Islet precursor cell (in vitro differentiated cells): ENCODE results near the gene NRCAM.
"Not testable (repeated sequence)": the region's sequence is repeated elsewhere in the genome, so short reads cannot be mapped to it uniquely, and the experiment has no call there.

Experiments
- DNase-seq: peaks from one replicate; pipeline ENCODE4 v3.0.0-alpha.2; 2018

Gene NRCAM

DNA sequence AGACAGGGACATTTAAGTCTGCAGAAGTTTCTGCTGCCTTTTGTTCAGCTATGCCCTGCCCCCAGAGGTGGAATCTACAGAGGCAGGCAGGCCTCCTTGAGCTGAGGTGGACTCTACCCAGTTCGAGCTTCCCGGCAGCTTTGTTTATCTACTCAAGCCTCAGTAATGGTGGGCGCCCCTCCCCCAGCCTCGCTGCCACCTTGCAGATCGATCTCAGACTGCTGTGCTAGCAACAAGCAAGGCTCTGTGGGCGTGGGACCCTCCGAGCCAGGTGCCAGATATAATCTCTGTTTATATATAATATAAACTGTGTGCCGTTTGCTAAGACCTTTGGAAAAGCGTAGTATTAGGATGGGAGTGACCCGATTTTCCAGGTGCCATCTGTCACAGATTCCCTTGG lies 63.1 kb downstream of the NRCAM start:
- DNase-seq: not testable (repeated sequence)

DNA sequence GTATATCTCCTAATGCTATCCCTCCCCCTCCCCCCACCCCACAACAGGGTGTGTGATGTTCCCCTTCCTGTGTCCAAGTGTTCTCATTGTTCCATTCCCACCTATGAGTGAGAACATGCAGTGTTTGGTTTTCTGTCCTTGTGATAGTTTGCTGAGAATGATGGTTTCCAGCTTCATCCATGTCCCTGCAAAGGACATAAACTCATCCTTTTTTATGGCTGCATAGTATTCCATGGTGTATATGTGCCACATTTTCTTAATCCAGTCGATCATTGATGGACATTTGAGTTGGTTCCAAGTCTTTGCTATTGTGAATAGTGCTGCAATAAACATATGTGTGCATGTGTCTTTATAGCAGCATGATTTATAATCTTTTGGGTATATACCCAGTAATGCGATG lies 68.5 kb downstream of the NRCAM start:
- not testable (repeated sequence) for DNase-seq

DNA sequence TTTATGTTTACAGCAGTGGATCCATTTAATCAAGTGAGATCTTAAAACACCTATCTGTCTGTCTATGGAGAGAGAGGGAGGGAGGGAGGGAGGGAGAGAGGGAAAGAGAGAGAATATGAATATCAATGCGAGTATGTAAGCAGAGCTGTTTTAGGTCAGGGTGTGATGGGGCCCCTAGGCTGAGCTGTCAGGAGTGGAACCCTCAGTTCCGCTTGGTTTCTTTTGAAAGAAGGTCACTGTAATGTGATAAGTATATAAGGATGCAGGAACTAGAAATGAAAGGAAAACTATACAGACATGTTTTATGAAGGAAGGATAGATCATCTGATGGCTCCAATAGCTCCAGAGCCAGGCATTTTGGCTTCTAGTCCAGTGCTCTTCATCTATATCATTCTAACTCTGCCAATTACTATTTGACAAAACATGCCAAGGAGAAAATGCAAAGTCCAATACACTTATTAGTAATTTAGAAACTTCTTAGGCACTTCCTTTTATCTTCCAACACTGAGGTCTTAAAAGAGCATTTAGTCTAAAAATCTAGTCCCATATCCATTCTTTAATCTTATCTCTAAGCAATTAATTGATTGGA lies 70.3 kb downstream of the NRCAM start:
- DNase-seq: no peak

DNA sequence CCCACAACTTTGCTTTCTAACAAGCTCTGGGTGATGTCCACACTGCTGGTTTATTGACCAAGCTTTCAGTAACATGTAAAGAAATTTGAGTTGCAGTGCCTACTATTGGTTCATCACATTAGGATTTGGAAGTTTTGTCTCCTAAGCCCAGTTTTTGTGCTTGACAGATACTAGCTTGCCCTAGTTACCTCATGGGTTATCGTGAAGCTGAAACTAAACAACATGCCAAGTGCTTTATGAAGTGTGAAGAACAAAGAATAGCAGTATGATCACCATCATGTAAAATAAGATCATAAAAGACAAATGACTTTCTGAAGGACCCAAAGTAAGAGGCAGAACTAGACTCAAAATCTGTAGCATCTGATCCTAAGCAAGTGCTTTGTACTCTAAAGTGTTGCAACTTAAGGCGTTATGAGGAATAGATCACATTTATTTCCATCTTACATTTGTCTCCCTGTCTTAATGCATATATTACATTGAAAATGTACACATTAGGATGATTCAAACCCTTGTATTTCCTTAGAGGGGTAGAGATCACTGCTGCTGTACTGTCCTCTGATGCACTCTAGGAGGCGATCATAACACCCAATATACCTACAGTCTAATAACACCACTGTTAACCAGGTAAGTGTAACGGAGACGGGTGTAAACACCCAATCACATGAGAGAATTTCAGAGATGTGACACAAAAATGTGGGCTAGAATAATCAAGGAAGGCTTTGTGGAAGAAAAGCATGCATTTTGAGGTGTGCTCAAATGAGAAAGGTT lies 71.3 kb downstream of the NRCAM start:
- DNase-seq: no peak

DNA sequence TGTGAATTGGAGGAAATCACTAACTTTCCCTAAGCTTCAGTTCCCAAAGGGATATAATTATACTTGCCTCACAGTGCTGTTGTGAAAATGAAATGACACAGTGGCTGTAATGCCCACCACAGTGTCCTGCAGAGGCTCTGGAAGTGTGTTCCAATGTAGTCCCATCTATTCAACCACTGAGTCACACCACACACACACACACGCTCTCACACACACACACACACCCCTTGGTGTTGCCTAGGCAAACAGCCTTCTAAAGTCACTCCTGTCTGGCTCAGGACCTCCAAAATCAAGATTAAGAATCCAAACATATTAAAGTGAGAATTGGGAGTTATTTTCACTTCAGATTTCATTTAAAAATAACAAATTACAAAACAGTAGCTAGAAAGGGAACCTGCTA lies 73.3 kb downstream of the NRCAM start:
- no peak for DNase-seq

DNA sequence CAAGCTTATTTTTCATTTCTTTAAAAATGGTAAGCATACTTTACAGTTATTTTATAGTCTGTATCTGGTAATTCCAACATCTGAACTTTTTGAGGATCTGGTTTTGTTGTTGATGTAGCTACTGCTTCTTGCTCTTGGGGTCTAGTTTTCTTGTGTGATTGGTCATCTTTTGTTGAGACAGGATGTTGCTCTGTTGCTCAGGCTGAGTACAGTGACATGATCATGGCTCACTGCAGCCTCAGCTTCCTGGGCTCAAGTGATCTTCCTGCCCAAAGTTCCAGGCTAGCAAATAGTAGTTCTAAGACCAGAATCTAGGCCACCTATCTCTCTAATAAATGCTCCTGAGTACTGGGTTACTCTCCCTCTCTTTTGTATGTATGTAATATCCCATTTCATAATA lies 75.7 kb downstream of the NRCAM start:
- no peak for DNase-seq

DNA sequence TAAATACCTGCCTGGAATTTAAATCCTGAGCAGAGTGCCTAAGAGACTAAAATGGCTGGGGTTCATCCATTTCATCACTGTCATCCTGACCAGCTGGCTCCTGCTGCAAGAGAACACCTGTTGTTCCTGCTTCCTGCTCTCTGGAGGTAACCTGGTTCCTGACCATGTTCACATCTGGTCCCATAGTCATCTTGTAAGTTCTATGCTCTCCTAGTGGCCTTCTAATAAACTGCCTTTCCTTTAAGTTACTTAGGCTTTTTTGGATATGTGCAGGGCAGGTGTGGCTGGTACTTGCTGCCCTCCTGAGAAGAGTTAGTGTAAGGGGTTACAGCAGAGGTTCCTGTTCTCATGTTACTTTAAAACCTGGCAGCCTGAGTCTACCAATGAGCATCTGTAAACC lies 80.0 kb downstream of the NRCAM start:
- no peak for DNase-seq

DNA sequence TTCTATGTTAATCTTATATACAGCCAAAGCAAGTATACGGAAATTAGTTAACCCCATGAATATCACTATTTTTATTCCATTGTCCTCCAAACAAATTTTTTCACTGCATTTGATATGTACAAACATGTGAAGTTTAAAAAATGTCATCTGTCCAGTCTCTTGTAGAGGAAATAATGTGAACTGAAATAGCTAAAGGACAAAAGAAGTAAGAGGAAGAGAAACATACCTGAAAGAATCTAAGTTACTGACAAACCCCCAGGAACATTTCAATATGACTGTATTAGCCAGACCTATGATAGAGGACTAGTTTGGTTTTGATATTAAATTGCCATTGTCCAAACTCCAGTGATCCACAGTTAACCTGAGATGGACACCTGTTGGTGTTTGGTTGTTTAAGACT lies 80.6 kb downstream of the NRCAM start:
- DNase-seq: no peak

DNA sequence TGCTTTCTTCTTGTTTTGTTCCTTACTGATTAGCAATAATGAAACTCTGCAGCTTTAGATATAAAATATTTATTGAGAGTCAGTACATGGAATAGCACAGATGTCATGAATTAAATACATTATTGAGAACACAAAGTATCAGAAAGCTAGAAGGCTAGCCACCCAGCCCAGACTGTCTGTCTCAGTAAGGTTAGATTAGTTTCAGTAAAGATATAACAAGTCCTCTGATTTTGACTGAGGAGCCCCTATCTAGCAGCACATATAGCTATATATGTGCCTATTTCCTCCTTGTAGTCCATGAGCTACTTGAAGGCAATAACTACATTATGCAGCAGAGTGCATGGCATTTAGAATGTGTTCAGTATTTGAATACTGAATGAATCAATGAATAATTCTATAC lies 81.3 kb downstream of the NRCAM start:
- DNase-seq: no peak

DNA sequence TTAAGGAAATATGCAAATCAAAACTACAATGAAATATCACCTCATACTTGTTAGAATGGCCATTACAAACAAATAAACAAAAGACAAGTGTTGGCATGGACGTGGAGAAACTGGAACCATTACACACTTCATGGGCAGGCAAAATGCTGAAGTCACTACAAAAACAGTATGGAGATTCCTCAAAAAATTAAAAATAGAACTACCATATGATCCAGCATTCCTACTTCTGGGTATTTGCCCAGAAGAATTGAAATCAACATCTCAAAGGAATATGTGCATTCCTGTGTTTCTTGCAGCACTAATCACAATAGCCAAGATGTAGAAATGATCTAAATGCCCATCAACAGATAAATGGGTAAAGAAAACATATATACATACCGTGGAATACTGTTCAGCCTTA lies 83.6 kb downstream of the NRCAM start:
- no peak for DNase-seq

DNA sequence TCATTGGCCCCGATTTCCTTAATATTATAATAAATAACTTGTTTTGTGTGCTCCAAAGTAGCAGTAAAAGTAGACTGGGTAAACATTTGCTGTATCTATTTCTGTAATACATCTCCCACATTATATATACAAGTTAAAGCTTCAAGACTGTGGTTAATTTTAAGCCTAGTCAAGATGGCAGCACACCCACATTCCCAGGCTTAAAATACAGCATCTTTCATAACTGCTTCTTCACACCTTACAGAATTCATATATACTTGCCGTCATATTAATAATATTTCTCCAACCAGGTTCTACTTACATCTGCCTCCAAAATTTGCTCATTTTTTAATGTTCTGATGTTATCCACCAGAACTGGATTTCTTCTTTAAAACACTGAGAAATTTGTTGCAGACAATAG lies 85.6 kb downstream of the NRCAM start:
- no peak for DNase-seq

DNA sequence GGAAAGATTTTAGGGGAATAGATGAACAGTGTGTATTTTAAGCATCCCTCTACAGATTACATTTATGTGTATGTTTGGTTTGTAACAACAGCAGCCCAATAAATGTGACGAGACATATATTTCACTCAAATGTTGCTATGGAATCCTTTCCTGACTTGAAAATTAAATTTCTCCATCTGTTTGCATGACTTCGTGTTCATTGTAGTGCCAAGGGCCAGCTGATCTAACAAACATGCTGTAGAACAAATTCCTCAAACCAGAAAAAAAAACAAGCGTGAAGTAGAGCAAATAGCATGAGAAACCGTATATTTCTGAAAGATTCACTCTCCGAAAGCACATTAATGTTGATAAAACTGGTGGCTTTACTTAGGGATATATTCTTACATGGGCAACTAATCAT lies 87.8 kb downstream of the NRCAM start:
- DNase-seq: no peak

DNA sequence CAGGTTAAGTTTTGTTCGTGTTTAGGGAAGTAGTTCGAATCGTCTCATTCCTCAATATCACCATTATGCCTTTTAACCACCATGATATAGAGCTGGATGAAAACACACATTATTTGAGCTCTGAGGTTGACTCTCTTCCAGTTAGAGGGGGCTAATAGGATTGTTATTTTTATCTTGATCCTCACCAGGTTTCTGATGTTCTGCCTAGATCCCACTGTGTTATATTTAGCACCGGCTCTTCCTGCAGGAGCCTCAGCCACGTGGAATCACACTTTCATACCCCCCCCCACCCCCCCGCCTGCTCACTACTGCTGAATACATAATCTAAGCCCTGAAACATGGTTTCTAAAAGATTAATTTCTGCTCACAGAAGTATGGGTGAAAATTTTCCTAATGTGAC lies 88.3 kb downstream of the NRCAM start:
- no peak for DNase-seq

DNA sequence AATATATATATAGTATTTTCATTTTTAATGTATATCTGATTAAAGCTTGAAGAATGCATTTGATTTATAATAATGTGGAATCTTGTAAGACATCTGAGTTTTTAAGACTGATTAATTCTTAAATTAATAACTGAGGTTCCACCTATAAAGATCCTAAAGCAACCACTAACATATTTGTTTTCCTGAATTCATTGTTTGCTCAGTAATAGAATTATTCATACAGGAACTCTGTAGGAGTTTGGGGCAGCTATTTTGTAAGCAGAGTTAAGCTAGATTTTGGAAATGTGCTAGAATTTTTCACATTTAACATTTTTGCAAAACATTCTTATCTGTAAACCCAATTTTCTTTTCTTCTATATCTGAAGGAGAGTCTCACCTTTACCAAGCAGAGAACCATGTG lies 88.9 kb downstream of the NRCAM start:
- no peak for DNase-seq

DNA sequence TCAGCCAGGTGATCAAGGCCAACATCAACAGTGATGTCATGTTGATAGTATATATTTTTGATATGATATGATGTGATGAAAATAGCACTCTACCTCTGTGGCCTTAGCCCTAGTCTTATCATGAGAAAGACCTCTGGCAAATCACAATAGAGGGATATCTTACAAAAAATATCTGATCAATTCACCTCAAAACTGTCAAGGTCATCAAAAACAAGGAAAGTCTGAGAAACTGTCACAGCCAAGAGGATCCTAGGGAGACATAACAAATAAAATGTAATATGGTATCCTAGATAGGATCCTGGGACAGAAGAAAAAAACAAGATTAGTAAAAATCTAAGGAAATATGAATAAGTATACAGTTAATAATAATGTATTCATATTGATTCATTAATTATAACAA lies 92.6 kb downstream of the NRCAM start:
- no peak for DNase-seq

DNA sequence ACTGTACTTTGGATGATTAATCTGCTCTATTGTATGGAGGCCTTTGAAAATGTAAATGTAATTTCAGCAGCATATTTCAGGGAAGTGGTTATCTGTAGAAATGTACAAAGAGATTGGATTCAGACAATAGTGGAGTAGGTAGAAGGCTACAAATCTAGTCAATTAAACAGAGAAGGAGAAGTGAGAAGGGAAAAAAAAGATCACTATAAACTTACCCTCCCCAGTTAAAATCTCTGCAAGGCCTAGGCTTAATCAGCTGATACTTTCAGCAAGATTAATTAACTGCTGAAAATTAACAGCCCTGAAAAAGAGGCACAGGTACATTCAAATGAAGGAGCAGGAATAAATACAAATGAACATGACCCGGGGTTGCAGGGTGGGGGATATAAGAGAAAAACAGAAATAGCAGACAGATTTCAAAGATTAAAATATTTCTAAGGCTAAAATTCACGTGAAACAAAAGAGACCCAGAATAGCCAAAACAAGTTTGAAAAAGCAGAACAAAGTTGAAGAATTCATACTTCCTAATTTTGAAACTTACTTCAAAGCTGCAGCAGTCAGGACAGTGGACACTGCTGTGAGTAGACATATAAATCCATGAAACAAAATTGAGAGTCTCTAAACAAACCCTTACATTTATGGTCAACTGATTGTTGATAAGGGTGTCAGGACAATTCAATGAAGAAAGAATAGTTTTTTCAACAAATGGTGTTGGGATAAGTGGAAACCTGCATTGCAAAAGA lies 96.0 kb downstream of the NRCAM start:
- DNase-seq: no peak

DNA sequence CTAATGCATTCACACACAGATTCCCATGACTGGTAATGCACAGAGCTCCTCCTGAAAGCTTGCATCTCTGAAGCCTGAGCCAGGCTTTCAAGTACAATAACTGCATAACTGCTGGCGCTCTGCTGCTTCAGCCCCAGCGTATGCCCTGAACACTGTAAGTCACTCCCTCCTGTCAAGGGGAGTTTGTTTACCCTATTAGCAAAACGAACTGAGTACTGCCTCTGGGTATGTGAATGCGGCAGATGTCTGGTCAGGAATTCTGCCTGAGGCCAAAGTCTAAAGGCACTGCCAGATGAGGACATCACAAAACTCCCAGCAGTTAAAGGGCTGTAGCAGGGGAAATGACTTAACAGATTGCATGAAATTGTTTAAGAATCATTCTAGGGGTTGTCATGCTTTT lies 97.7 kb downstream of the NRCAM start:
- DNase-seq: peak; percentile 97

DNA sequence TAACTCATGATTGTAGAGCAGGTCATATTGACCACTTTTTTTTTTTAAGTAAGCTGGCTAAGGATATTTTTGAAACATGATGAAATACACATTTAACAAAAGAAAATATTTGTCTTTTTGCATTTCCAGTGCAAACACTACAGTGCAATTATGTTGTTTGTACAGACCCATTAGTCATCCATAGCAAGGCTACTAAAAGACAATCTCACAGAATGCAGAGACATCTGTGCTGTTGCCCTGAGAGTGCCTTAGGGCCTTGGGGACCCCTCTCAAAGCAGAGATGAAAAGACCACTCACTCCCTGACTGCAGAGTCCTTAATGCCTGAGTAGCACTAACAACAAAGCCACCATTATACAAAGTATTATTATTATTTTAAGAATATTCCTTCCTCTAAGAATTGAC lies 104.5 kb downstream of the NRCAM start:
- DNase-seq: peak; percentile 60

DNA sequence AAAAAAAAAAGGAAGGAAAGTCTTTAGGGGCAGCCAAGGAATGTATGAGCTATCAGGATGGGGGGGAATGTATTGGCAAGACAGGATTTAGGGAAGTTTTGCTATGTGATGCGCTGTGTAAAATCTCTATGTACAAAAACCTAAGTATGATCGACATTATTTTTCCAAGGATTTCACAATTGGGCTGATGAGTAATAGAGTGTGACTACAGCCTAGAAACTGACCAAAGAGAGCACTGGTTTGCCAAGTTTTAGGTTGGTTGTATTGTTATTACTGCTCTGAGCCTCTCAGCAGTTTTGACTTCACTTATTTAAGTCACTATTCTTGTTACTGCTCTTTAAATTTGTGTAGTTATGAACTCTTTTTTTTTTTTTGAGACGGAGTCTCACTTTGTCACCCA lies 107.3 kb downstream of the NRCAM start:
- no peak for DNase-seq

DNA sequence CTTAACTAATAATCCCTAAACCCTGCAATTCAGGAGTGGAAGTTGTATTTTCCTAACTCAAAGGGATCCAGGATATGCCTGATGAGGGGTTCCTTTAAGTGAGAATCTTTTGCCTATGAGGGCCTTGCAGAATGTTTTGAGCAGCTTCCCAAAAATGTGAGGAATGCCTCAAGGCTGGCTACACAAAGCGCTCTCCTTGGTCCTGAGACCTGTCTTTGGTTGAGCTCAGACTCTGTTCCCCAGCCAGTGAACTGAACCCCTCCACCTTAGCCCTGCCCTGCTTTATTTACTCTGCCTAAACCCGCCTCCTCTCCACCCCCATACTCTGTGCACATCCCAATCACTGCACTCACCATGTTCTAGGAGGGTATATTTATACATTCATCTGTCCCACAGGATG lies 108.6 kb downstream of the NRCAM start:
- DNase-seq: peak; percentile 84

DNA sequence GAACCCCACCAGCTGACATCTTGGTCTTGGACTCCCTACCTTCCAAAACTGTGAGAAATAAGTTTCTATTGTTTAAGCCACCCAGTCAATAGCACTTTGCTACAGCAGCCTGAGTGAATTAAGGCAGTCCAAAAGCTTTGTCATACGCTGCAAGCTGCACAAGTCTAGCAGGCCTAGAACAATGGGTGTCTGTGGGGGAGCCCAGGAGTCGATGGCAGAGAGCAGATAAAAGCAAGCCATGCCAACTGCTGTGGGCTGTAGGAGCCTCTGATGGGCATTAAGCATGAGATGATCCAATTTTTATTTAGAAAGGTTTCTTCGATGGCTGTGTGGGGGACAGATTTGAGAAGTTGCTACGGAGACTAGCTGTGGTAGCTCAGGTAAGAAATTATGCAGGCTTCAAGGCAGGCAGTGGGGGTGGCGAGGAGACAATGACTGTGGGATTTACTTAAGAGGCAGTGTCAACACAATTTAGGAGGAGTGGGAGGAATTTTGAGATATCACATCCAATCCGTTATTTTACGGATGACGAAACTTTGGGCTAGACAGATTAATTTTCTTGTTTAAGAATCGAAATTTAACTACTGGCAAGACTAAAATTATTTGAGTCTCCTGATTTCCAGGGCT lies 110.4 kb downstream of the NRCAM start:
- no peak for DNase-seq

DNA sequence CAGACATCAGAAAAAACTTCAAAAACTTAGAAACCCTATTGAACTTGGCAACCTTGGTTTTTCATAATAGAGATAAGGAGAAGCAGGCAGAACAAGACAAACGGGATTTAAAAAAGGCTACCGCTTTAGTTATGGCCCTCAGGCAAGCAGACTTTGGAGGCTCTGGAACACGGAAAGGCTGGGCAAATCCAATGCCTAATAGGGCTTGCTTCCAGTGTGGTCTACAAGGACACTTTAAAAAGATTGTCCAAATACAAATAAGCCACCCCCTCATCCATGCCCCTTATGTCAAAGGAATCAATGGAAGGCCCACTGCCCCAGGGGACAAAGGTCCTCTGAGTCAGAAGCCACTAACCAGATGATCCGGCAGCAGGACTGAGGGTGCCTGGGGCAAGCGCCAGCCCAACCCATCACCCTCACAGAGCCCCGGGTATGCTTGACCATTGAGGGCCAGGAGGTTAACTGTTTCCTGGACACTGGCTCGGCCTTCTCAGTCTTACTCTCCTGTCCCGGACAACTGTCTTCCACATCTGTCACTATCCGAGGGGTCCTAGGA lies 115.3 kb downstream of the NRCAM start:
- DNase-seq: peak; percentile 90

DNA sequence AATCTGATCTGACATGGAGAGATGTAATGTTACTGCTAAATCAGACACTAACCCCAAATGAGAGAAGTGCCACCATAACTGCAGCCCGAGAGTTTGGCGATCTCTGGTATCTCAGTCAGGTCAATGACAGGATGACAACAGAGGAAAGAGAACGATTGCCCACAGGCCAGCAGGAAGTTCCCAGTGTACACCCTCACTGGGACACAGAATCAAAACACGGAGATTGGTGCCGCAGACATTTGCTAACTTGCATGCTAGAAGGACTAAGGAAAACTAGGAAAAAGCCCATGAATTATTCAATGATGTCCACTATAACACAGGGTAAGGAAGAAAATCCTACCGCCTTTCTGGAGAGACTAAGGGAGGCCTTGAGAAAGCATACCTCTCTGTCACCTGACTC lies 115.8 kb downstream of the NRCAM start:
- not testable (repeated sequence) for DNase-seq
